Stimulated activated naive CD8-positive, alpha-beta T cell treated with anti-CD3 and anti-CD28 coated beads, Interleukin-15, amount 100 ng/mL, for 72 hours (primary cell): ENCODE results near the gene HLA-F.

Experiments
- ATAC-seq: fragments of 150-1000 bp; cut with Tn5 transposase; 2 replicates; pipeline ENCODE4 v1.10.0; 2021; ENCODE audit warnings: mild to moderate bottlenecking, moderate library complexity
- DNase-seq, 2 donors: peaks; one replicate each; pipeline ENCODE4 v3.0.0; 2021 to 2022
- H3K27ac Mint-ChIP-seq, 2 donors: one replicate each; pipeline ENCODE4 v1.8.0; 2022; ENCODE audit warnings: mild to moderate bottlenecking in 2 of 2, mixed read lengths in 2 of 2, moderate library complexity in 2 of 2
- H3K27me3 Mint-ChIP-seq: one replicate; pipeline ENCODE4 v1.8.0; 2022; ENCODE audit warnings: mixed read lengths
- H3K4me1 Mint-ChIP-seq: one replicate; pipeline ENCODE4 v1.8.0; 2022; ENCODE audit warnings: mild to moderate bottlenecking, mixed read lengths
- H3K4me3 Mint-ChIP-seq, 2 donors: one replicate each; pipeline ENCODE4 v1.8.0; 2022; ENCODE audit warnings: mild to moderate bottlenecking in 2 of 2, mixed read lengths in 2 of 2, moderate library complexity in 1 of 2
- H3K9me3 Mint-ChIP-seq, 2 donors: one replicate each; pipeline ENCODE4 v1.8.0; 2022; ENCODE audit warnings: mixed read lengths in 2 of 2

The HLA-F gene

DNA sequence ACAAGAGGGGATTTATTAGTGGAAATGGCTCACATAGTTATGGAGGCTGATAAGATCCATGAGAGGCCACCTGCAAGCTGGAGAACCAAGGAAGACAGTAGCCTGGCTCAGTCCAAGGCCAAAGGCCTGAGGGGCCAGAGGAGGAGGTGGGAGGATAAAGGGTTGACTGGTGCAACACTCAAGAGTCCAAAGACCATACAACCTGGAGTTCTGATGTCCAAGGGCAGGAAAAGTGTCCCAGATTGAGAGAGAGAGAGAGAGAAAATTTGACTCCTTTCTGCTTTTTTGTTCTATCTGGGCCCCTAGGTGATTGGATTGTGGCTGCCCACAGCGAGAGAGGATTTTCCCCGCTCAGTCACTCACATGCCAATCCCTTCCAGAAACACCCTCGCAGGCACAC is 8.0 kb downstream of the HLA-F start:
- H3K27ac Mint-ChIP-seq = peak overlapping the region in 1 of 2 donors; percentile 49
- H3K4me1 Mint-ChIP-seq = peaks cover 62% of the 10 kb centered on the region
- no peak for DNase-seq
- no peak for ATAC-seq
- no peaks in the 10 kb centered on the region for H3K27me3 Mint-ChIP-seq
- H3K9me3 Mint-ChIP-seq = no peaks in the 10 kb centered on the region
- no peak overlapping the region for H3K4me3 Mint-ChIP-seq

DNA sequence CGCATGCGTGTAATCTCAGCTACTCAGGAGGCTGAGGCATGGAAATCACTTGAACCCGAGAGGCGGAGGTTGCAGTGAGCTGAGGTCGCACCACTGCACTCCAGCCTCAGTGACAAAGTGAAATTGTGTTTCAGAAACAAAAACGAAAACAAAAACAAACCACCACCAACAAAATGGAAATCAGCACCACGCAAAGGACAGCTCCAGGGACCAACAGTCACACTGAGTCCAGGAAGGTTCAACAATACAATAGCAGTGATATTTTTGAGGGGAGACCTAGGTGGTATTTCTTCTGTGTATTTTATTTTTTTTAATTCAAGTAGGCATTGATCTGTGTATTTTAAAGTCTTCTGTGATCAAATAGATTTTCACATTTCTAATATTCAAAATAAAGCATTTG is 9.8 kb downstream of the HLA-F start:
- no peak overlapping the region for H3K4me3 Mint-ChIP-seq
- no peaks in the 10 kb centered on the region for H3K9me3 Mint-ChIP-seq
- no peak overlapping the region for H3K27ac Mint-ChIP-seq
- no peak for DNase-seq
- peaks cover 44% of the 10 kb centered on the region for H3K4me1 Mint-ChIP-seq
- H3K27me3 Mint-ChIP-seq = no peaks in the 10 kb centered on the region
- ATAC-seq = no peak

DNA sequence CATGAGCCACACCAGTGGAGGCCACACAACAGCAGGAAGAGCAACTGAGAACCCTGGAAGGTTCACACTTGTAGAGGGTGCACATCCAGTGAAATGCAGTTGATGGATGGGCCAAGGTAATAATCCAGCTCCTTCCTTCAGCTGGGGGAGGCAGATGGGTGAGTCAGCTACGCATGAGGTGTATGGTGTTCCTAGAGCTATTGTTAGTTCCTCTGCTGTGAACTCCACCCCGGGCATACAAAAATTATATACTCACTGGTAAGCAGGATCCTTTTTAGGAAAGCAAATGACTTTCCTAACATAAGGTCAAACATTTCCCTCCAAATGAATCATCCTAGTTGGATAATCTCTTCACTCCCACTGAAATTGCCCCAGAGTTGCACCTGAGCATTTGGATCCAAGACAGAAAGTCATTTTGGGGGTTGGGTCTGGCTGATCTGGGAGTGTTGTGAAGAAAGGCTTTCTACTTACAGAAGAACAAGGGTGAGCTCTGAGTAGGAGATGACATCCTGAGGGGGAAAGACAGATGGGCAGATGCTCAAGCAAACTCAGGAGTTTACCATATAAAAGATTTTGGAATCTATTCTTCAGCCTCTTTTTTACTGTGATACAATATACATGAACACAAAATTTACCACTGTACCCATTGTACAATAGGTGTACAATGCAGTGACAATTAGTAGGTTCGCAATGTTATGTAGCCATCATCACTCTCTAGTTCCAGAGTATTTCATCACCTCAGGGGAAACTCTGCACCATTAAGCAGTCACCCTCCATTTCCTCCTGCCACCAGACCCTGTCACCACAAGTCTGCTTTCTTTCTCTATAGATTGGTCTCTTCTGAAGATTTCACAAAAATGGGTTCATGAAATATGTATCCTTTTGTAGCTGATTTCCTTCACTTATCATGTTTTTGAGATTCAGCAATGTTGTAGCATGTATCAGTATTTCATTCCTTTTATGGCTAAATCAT is 11.1 kb downstream of the HLA-F start:
- no peaks in the 10 kb centered on the region for H3K27me3 Mint-ChIP-seq
- ATAC-seq = peak; percentile 93
- peaks cover 35% of the 10 kb centered on the region for H3K4me1 Mint-ChIP-seq
- no peaks in the 10 kb centered on the region for H3K9me3 Mint-ChIP-seq
- peak in 1 of 2 donors; percentile 55 for DNase-seq
- peak overlapping the region in 1 of 2 donors; percentile 86 for H3K27ac Mint-ChIP-seq
- H3K4me3 Mint-ChIP-seq = peak overlapping the region in 1 of 2 donors; percentile 2

DNA sequence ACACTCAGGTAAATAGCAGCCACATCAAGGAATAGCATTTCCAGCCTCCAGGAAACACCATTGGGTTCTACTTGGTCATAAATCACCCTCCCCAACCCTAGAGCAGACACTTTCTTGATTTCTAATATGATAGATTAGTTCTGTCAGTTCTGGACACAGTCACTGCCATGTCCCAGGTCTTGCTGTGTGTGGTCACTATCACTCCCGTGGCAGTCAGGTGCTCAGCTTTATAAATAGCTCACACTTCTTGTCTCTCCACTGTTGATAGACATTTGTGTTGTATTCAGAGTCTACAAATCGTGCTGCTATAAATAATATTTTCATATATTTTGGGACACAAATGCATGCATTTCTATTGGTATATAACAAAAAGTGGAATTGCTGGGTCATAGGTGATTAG is 13.3 kb downstream of the HLA-F start:
- DNase-seq (no peak), ATAC-seq (no peak)
- no peak overlapping the region for H3K4me3 Mint-ChIP-seq
- no peak overlapping the region for H3K27ac Mint-ChIP-seq
- H3K4me1 Mint-ChIP-seq = peaks cover 14% of the 10 kb centered on the region
- no peaks in the 10 kb centered on the region for H3K9me3 Mint-ChIP-seq
- no peaks in the 10 kb centered on the region for H3K27me3 Mint-ChIP-seq

DNA sequence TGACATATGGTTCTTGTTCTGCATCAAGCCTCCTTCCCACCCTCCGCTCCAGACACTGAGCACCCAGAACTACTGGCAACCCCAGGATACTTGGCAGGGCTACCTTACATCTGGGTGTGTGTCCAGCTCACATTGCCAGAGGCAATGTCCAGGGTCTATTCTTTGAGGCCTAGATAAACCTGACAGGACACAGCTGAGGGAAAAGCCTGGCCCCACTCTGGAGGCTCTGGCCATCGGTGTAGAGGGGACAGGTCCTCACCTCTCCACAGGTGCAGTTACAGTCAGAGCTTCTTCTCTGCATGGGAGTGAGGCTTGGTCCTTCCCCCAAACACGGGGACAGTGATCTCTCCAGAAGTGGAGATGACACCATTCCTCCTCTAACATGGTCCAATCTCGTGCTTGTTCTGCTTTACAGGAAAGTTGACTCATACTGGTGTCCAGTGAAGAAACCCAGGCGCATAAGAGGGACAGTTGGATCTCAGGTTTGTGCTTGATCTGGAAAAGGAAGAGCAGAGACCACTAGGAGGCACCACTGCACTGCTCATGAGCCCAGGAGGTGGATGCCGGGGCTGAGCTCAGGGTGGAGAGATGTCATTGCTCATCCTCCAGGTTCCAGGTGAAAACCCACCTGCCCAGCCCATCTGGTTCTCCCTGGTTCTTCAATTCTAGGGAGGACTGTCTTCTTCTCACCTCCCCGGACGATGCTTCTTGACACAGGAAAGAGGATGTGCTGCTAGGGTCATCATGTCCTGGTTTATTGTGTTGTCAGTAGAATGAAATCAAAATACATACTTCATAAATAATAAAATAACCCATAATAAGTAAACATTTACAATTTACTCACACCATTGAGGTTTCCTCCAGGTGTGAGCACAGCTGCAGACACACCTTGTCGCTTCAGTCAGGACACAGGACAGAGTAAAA is 14.7 kb downstream of the HLA-F start:
- H3K4me1 Mint-ChIP-seq = peaks cover 14% of the 10 kb centered on the region
- ATAC-seq (peak; percentile 81), DNase-seq (peak; percentile 60 to 69)
- no peak overlapping the region for H3K4me3 Mint-ChIP-seq
- H3K27ac Mint-ChIP-seq = no peak overlapping the region
- no peaks in the 10 kb centered on the region for H3K9me3 Mint-ChIP-seq
- no peaks in the 10 kb centered on the region for H3K27me3 Mint-ChIP-seq

DNA sequence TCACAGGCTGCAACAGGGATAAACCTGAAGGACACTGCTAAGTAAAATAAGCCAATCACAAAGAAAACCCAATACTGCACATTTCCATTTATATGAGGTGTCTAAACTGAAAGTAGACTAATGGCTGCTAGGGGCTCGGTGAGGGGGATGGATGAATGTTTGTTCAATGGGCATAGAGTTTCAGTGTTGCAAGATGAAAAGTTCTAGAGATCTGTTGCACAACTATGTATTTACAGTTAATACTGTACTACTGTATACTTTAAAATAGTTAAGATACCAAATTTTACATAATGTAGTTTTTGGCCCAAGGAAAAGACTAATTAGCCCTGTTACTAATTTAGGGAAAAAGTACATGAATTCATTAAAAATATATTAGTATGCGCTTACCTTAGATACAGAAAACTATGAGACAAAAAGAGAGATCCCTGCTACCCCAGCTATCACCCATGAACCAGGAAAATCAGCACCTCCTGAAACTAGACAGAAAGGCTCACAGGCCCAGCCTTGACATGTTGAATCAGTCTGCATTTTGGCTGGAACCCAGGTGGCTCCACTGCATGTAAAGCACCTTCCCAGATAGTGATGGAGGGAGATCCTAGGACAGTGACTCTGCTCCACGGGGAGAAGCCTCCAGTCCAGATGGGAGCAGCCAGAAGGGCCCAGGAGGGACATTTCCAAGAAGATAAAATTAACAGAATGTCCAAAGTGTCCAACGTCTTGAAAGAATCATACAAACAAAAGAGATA is 16.1 kb downstream of the HLA-F start:
- Mint-ChIP-seq H3K27ac (peak overlapping the region in 1 of 2 donors; percentile 38), H3K27me3 (no peaks in the 10 kb centered on the region), H3K4me1 (peaks cover 7% of the 10 kb centered on the region), H3K4me3 (no peak overlapping the region), H3K9me3 (no peaks in the 10 kb centered on the region)
- no peak for DNase-seq
- ATAC-seq = no peak

DNA sequence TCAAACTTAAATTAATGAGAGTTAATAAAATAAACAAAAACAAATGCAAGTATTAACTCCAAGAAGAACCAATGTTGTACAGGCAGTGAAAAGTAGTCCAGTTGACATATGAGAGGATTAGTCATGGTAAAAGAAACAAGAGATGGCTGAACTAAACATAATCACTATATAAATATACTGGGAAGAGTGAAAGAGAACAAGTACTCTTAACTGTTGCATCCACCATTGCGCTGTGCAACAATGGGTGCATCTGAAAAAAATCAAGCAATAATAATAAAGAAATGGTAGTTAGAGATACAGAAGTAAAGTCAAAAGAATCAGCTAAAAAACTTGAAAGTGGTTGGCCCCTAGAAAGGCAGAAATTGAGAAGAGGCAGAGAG is 16.6 kb downstream of the HLA-F start:
- H3K9me3 Mint-ChIP-seq = no peaks in the 10 kb centered on the region
- ATAC-seq (no peak), DNase-seq (no peak)
- no peak overlapping the region for H3K4me3 Mint-ChIP-seq
- H3K27ac Mint-ChIP-seq = no peak overlapping the region
- H3K4me1 Mint-ChIP-seq = peaks cover 1% of the 10 kb centered on the region
- no peaks in the 10 kb centered on the region for H3K27me3 Mint-ChIP-seq

DNA sequence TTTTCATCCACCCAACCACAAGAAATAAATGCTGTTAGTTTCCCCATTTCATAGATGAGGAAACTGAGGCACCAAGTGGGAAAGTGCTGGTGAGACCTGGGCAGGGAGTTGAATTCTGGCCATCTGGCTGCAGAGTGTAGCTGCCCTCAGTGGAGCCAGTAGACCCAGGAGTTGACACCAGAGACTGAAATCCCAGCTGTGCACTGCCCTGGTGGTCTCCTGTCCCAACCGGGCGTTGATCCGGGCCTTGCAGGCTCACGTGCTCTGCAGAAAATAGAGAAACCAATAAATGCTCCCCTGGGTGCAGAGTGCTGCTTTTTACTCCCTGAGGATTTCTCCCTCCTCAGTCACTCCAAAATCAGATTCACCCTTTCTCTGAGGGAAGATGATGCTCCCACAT is 18.4 kb downstream of the HLA-F start:
- ATAC-seq (no peak), DNase-seq (no peak)
- H3K4me3 Mint-ChIP-seq = no peak overlapping the region
- no peaks in the 10 kb centered on the region for H3K9me3 Mint-ChIP-seq
- no peaks in the 10 kb centered on the region for H3K4me1 Mint-ChIP-seq
- H3K27ac Mint-ChIP-seq = no peak overlapping the region
- no peaks in the 10 kb centered on the region for H3K27me3 Mint-ChIP-seq

DNA sequence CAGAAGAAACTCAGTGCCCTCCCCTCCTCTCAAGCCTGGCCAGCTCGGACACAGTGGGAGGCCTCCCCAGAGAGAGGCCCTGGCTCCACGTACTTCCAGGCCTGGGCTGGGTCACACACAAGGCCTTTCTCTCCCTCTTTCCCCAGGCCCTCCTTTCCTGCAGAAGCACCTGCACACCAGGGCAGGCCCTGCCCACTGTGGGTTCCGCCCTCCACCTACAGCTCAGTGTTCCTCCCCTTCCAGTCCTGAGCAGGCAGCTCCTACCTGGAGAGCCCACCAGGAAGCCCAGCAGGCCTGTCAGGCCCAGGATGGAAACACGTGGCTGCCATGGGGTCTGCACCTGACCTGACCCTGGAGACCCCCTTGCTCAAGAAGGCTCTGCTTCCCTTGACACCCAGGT is 18.9 kb downstream of the HLA-F start:
- Mint-ChIP-seq H3K9me3 (no peaks in the 10 kb centered on the region), H3K27ac (peak overlapping the region in 1 of 2 donors; percentile 94), H3K4me3 (no peak overlapping the region), H3K27me3 (no peaks in the 10 kb centered on the region), H3K4me1 (peaks cover 2% of the 10 kb centered on the region)
- no peak for DNase-seq
- ATAC-seq = no peak

DNA sequence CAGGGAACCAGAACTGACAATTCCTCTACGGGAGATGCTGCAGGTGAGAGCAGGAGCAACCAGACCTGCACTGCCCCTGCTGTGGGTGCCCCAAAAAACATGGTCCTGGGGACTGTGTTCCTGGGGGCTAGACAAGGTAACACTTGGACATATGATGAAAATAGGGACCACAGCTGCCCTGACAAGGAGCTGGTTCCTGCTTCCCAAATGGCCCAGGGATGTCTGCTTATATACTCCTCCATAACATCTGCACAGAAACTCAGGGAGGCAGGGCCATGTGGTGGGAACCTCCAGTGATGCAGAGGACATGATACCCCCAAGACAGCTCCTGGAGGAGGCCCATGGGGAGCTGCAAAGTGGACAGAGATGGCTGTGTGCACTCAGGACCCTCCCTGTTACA is 19.8 kb downstream of the HLA-F start:
- Mint-ChIP-seq H3K4me1 (peaks cover 11% of the 10 kb centered on the region), H3K27ac (no peak overlapping the region), H3K4me3 (no peak overlapping the region), H3K27me3 (no peaks in the 10 kb centered on the region), H3K9me3 (no peaks in the 10 kb centered on the region)
- DNase-seq (no peak), ATAC-seq (no peak)

DNA sequence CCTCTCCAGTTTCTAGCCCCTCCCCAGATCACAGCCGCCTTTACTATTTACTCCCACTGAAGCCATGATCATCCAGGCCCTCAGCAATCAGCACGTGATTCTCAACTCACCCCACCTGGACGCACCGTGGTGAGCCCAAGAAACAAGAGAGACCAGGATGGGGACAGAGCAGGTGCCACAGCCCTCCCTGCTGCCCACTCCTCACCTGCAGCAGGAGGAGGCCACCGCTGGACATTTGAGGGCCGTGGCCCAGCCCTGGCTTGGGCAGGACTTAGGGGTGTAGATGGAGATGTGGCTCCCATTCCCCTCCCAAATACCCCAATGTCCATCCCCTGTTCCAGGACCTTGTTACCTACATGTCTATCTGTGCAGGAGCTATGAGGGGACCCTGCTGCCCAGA is 20.3 kb downstream of the HLA-F start:
- no peak overlapping the region for H3K4me3 Mint-ChIP-seq
- H3K27me3 Mint-ChIP-seq = no peaks in the 10 kb centered on the region
- H3K4me1 Mint-ChIP-seq = peaks cover 16% of the 10 kb centered on the region
- no peak overlapping the region for H3K27ac Mint-ChIP-seq
- no peaks in the 10 kb centered on the region for H3K9me3 Mint-ChIP-seq
- ATAC-seq (no peak), DNase-seq (no peak)

DNA sequence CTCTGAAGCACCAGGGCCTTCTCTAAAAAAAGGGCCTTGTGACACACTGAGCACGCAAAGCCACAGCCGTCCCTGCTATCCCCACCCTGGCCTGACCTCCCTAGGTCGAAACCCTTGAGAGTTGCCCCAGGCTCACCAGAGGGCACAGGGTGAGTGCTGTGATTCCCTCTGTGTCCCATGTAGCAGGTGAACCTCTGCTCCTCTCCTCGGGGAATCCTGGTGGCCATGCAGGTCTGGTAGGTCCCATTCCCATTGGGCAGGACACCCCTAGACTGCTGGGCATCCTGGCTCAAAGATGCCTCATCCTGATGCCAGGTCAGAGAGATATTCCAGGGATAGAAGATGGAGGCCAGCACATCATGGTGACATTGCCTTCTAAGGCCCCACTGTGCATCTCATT is 20.9 kb downstream of the HLA-F start:
- Mint-ChIP-seq H3K27ac (no peak overlapping the region), H3K4me1 (peaks cover 16% of the 10 kb centered on the region), H3K4me3 (no peak overlapping the region), H3K9me3 (no peaks in the 10 kb centered on the region), H3K27me3 (no peaks in the 10 kb centered on the region)
- ATAC-seq (no peak), DNase-seq (no peak)

DNA sequence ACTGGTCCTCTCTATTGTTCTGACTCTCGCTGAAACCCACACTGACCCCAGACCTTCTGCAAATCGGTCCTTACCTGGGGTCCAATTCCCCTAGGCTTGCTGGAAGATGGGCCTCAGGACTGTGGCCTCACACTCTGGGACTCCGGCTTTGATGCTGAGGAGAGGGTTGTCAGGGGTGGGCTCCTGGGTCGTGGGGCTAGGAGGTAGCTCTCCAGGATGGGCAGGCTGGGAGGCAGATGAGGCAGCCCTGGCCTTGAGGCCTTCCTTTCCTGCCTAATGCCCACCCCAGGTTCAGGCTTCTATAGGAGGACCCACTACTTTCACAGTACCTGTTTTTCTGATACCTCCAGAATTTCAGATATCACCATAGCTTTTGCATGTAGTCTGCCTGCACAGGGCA is 21.4 kb downstream of the HLA-F start:
- DNase-seq = no peak
- Mint-ChIP-seq H3K27me3 (no peaks in the 10 kb centered on the region), H3K4me3 (no peak overlapping the region), H3K9me3 (no peaks in the 10 kb centered on the region), H3K4me1 (peaks cover 21% of the 10 kb centered on the region), H3K27ac (no peak overlapping the region)
- ATAC-seq = no peak

DNA sequence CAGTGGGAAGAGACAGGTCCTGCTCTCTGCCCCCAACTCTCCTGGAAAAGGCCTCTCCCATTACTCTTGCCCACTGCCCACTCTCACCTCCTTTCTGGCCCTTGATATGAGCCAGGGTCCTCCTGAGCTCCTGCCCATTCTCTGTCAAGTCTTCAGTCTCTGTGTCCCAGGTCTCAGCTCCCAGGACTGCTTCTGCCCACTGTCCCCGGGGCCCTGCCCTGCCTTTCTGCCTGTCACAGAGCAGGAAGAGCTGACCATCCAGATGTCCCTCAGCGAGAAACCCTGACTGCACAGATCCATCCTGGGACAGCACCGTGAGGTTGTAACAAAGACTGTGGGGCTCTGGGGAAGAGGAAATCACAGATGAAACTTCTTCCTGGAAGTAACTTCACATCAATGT is 22.2 kb downstream of the HLA-F start:
- DNase-seq (no peak), ATAC-seq (no peak)
- H3K27ac Mint-ChIP-seq = no peak overlapping the region

DNA sequence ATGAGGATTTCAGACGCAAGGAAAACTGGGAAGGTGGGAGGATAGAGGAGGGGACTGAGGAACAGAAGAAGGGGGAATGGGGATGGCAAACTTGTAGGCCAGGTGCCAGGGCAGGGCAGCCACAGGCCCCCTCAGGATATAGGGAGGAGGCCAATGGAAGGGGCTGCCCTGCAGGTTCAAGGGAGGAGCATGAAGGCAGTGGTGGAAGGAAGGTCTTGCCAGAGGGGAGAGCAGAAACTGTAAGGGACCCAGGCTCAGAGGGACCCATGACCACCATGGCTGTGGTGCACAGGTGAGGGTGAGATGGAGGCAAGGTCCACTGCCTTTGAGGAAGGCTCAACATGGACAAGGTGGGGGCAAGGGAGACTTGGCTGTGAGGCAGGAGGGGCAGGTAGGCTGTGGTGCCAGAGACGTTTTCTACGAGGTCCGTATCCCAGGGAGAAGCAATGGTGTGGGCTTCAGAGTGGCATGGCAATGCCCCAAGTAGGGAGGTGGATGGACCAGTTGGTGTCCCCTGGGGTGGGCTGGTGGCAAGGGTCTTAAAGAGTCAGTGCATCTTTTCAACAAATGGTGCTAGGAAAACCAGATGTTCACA is 22.7 kb downstream of the HLA-F start:
- Mint-ChIP-seq H3K4me3 (no peak overlapping the region), H3K27me3 (no peaks in the 10 kb centered on the region), H3K9me3 (no peaks in the 10 kb centered on the region), H3K4me1 (peaks cover 31% of the 10 kb centered on the region), H3K27ac (no peak overlapping the region)
- DNase-seq (no peak), ATAC-seq (no peak)

More for the DNA sequence above, 22.2 kb downstream of the HLA-F start:
- Mint-ChIP-seq H3K9me3 (no peaks in the 10 kb centered on the region), H3K4me1 (peaks cover 29% of the 10 kb centered on the region), H3K4me3 (no peak overlapping the region), H3K27me3 (no peaks in the 10 kb centered on the region)
